H1 (cell line): ENCODE measurements around the gene GPX7. TPM values are rescaled to one million over a fixed set of nuclear protein-coding genes. Genes with fewer than 3 reads are reported as not detected.
A peak's percentile ranks its signal among the peaks of the same experiment; 100 is the strongest.

Source experiments
- CHD7 ChIP-seq: fragments of 300-600 bp; sonication (generic); IDR thresholded peaks from 2 replicates; pipeline ENCODE4 v1.7.1; 2012; ENCODE audit warnings: low read length, moderate library complexity, mild to moderate bottlenecking, inconsistent platforms; ENCODE audit not compliant: insufficient replicate concordance
- E2F6 ChIP-seq: IDR thresholded peaks from 2 replicates; pipeline ENCODE4 v1.6.1; 2012; ENCODE audit warnings: inconsistent platforms
- RXRA ChIP-seq: IDR thresholded peaks from 2 replicates; pipeline ENCODE4 v1.6.1; 2011; ENCODE audit warnings: low read depth, mild to moderate bottlenecking, low read length, moderate library complexity; ENCODE audit not compliant: insufficient read depth
- SAP30 ChIP-seq: fragments of 300-600 bp; sonication (generic); IDR thresholded peaks from 2 replicates; pipeline ENCODE4 v1.7.1; 2012; ENCODE audit warnings: low read length, moderate library complexity, mild to moderate bottlenecking, inconsistent platforms; ENCODE audit not compliant: insufficient read depth, insufficient replicate concordance
- TCF12 ChIP-seq: IDR thresholded peaks from 2 replicates; pipeline ENCODE4 v1.6.1; 2011; ENCODE audit warnings: low read depth, mild to moderate bottlenecking, low read length
- polyA plus RNA-seq, 7 experiments: library from polyadenylated mRNA; depleted of rRNA in 3 of 7; stranded (reverse) in 5 of 7; unstranded in 2 of 7; fragments of >200 nt in 5 of 7; fragments of 200-250 nt in 2 of 7; gene quantifications; 1 replicate in 5 of 7; 2 replicates in 1 of 7; 4 replicates in 1 of 7; pipeline versions ENCODE4 v1.2.1 to v1.2.3, GENCODE V29; 2011 to 2013; ENCODE audit warnings: missing spikeins in 2 of 7, mixed read lengths in 2 of 7
- total RNA-seq: library from RNA; stranded (reverse); fragmentation: NEBNext Ultra II Directional; extraction: Animal tissue kit (Norgen Biotek cat#: 25700); gene quantifications from 2 replicates; pipeline ENCODE4 v1.2.1, GENCODE V29; 2021
- TF ChIP-seq, protein P1 (sequence below), 3 experiments: IDR thresholded peaks; 1 replicate in 2 of 3; 2 replicates in 1 of 3; pipeline versions ENCODE4 v1.5.1 to v1.6.1; 2011; ENCODE audit warnings: low read length in 3 of 3, mild to moderate bottlenecking in 3 of 3, inconsistent platforms in 2 of 3, low read depth in 1 of 3, moderate library complexity in 1 of 3; ENCODE audit not compliant: insufficient read depth in 1 of 3; ENCODE audit errors: control extremely low read depth in 1 of 3

GPX7 gene
- total and polyA plus RNA-seq, 2 of the 8 experiments (the other 6 are each of a cell fraction or from before 2014, with no cell fraction given): 13.0 to 37.5 TPM

GRCh38 chr1:52632732-52633290 lies 30.6 kb downstream of the GPX7 start, which contains the start of gene SHISAL2A (continued):
- TF ChIP-seq CHD7 (no peak), SAP30 (no peak), RXRA (no peak), TCF12 (peak; percentile 73; the same call in 1 of the 2 replicates), E2F6 (peak; percentile 99)
- TF ChIP-seq, protein P1, sequence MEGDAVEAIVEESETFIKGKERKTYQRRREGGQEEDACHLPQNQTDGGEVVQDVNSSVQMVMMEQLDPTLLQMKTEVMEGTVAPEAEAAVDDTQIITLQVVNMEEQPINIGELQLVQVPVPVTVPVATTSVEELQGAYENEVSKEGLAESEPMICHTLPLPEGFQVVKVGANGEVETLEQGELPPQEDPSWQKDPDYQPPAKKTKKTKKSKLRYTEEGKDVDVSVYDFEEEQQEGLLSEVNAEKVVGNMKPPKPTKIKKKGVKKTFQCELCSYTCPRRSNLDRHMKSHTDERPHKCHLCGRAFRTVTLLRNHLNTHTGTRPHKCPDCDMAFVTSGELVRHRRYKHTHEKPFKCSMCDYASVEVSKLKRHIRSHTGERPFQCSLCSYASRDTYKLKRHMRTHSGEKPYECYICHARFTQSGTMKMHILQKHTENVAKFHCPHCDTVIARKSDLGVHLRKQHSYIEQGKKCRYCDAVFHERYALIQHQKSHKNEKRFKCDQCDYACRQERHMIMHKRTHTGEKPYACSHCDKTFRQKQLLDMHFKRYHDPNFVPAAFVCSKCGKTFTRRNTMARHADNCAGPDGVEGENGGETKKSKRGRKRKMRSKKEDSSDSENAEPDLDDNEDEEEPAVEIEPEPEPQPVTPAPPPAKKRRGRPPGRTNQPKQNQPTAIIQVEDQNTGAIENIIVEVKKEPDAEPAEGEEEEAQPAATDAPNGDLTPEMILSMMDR (IDR thresholded peaks at IDR 0.05; ENCODE audit: control extremely low read depth in 1 of 3, insufficient read depth in 1 of 3, low read depth in 1 of 3, low read length in 3 of 3): 0 out of 4 replicates have a peak, but pooled peaks of 1 of the 3 experiments have one; percentile 12
